Endothelial cell (in vitro differentiated cells): ENCODE results near the gene FOXRED1. TPM values are rescaled to one million over a fixed set of nuclear protein-coding genes. Genes with fewer than 3 reads are reported as not detected.

Source experiments
- DNase-seq: peaks from one replicate; pipeline ENCODE4 v3.0.0; 2021; ENCODE audit warnings: low spot score
- H3K27ac Mint-ChIP-seq: one replicate; pipeline ENCODE4 v1.8.0; 2021; ENCODE audit warnings: mixed read lengths, inconsistent platforms; ENCODE audit not compliant: unreplicated experiment
- H3K27me3 Mint-ChIP-seq: one replicate; pipeline ENCODE4 v1.8.0; 2021; ENCODE audit warnings: mild to moderate bottlenecking, moderate library complexity, mixed read lengths, inconsistent platforms; ENCODE audit not compliant: unreplicated experiment
- H3K36me3 Mint-ChIP-seq: one replicate; pipeline ENCODE4 v1.8.0; 2021; ENCODE audit warnings: mild to moderate bottlenecking, low read depth, mixed read lengths, inconsistent platforms; ENCODE audit not compliant: unreplicated experiment
- H3K4me1 Mint-ChIP-seq: one replicate; pipeline ENCODE4 v1.8.0; 2021; ENCODE audit warnings: mild to moderate bottlenecking, mixed read lengths, inconsistent platforms; ENCODE audit not compliant: unreplicated experiment
- H3K4me3 Mint-ChIP-seq: one replicate; pipeline ENCODE4 v1.8.0; 2021; ENCODE audit warnings: mild to moderate bottlenecking, mixed read lengths, inconsistent platforms; ENCODE audit not compliant: unreplicated experiment
- H3K9me3 Mint-ChIP-seq: one replicate; pipeline ENCODE4 v1.8.0; 2021; ENCODE audit warnings: mixed read lengths, inconsistent platforms; ENCODE audit not compliant: unreplicated experiment
- CTCF ChIP-seq: fragments of 200-600 bp; sonication (generic); IDR thresholded peaks from one replicate; pipeline ENCODE4 v1.5.0; 2021; ENCODE audit warnings: antibody characterized with exemption; ENCODE audit not compliant: unreplicated experiment
- total RNA-seq: library from RNA; stranded (reverse); fragmentation: NEBNext Ultra II Directional; extraction: Animal tissue kit (Norgen Biotek cat#: 25700); gene quantifications from one replicate; pipeline ENCODE4 v1.2.1, GENCODE V29; 2021; ENCODE audit not compliant: unreplicated experiment

FOXRED1 gene
- total RNA-seq, 1 donor from 2014 or later = 35.8 TPM

DNA sequence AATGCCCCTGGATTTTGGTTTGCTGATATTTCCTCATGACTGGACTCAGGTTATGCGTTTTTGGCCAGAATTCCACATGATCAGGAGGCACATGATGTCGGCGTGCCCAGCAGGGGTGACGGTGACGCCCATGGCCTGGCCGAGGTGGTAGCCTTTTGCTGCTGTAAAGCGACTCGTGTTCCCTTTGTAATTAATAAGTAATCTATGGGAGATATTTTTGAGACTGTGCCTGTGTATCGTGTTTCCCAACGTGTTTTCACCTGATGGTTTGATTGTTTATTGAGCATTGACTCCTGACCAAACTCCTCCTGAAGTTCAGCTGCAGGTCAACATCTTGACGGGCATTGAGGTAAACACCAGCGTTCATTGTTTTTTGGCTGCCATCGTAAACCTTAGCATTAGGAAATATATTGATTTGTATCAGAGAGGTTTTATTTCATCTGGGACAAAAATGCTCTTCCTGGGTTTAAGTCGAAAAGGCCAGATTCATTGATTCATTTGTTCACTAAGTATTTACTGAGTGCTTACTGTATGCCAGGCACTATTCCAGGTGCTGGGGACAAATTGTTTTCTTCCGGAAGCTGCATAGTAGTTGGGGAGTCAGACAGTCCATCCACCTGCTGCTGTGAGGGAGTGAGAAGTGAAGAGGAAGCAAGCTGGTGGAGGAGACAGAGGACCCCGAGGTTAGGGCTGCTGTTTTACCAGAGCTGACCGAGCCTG is 58.5 kb downstream of the FOXRED1 start:
- Mint-ChIP-seq H3K4me1 (peaks cover 6% of the 10 kb centered on the region), H3K4me3 (no peak overlapping the region), H3K27ac (no peak overlapping the region), H3K36me3 (peaks cover 5% of the 10 kb centered on the region), H3K9me3 (no peaks in the 10 kb centered on the region), H3K27me3 (no peaks in the 10 kb centered on the region)
- no peak for DNase-seq
- no peak for TF ChIP-seq CTCF

Other genes starting within 250 kb of the FOXRED1 start
- gene CDON, start 206.3 kb upstream of the FOXRED1 start, total RNA-seq = 25.2 TPM
- 40.8 TPM for gene RPUSD4, start 57.5 kb upstream of the FOXRED1 start, total RNA-seq
- 48.1 TPM for gene FAM118B, start 57.4 kb upstream of the FOXRED1 start, total RNA-seq
- 54.8 TPM for gene SRPRA, start 259 bp upstream of the FOXRED1 start, total RNA-seq
- 12.4 TPM for gene TIRAP, start 13.9 kb downstream of the FOXRED1 start, total RNA-seq
- 11.3 TPM for gene DCPS, start 34.9 kb downstream of the FOXRED1 start, total RNA-seq
- 25.9 TPM for gene ST3GAL4, start 86.5 kb downstream of the FOXRED1 start, total RNA-seq